Prostate gland (tissue), 2 donors: ENCODE results near the gene MRPL9.

ENCODE experiments used
- CTCF ChIP-seq, 4 experiments: fragments of 200-600 bp in 2 of 4; fragments of 450-650 bp in 2 of 4; sonication (generic) in 2 of 4; IDR thresholded peaks; 1 replicate in 3 of 4; 2 replicates in 1 of 4; pipeline ENCODE4 v1.5.1; 2016 to 2019; ENCODE audit warnings: antibody characterized with exemption in 4 of 4, mild to moderate bottlenecking in 2 of 4, moderate library complexity in 2 of 4
- POLR2A ChIP-seq: fragments of 450-650 bp; IDR thresholded peaks from one replicate; pipeline ENCODE4 v1.6.1; 2016; ENCODE audit warnings: antibody characterized with exemption, mild to moderate bottlenecking
- POLR2AphosphoS5 ChIP-seq: sonication (generic); formaldehyde crosslinking; IDR thresholded peaks from one replicate; pipeline ENCODE4 v1.6.1; 2017; ENCODE audit warnings: antibody characterized with exemption

GRCh38 chr1:151807766-151808165, 44.5 kb upstream of the MRPL9 start:
- TF ChIP-seq CTCF (IDR thresholded peaks at IDR 0.05) (no peak), POLR2A (no peak), POLR2AphosphoS5 (no peak)
